ENCODE results near the gene FAM13A. TPM values are rescaled to one million over a fixed set of nuclear protein-coding genes. Genes with fewer than 3 reads are reported as not detected.

The FAM13A gene
- total RNA-seq, 1 donor from 2014 or later: 0.26 TPM

Other genes starting within 250 kb of the FAM13A start
- gene TIGD2, start 54.3 kb upstream of the FAM13A start, total RNA-seq: 3.3 and 3.9 TPM in 2 replicates

Measured in dermis microvascular lymphatic vessel endothelial cell (primary cell).